NCI-H2227 (cell line): ENCODE data around the gene PATE2.

Experiments
- DNase-seq: peaks from one replicate; lab custom pipeline; 2025; ENCODE audit not compliant: unreplicated experiment; lab: John Stamatoyannopoulos, UW

The PATE2 gene

GRCh38 chr11:125778728-125779127 lies at the start of gene PATE2:
Gene PATE2, minus strand, starts transcription at chr11:125778828. Its CDS starts 55 bp downstream, at chr11:125778773.
- no peak for DNase-seq

DNA sequence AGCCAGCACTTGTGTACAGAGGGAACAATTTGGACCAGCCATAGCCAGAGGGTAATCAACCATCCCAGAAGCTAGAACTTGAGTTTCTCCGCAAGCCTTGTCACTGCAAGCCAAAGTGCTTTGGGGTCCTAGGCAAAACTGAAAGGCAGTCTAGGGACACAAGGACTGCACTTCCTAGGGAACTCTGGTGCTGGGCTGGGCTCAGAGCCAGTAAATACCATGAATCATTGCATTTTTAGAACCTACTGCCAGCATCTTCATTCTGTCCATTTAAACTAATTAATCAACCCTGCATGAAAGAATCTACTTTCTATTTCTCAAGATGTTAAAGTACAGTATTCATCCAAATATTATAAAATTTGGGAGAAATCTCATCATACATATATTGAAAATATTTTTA lies 29.3 kb upstream of the PATE2 start:
- DNase-seq, result no peak

GRCh38 chr11:125802387-125802786 lies 23.8 kb upstream of the PATE2 start:
- DNase-seq, result no peak

- no peak for DNase-seq
Measured at GRCh38 chr11:125799808-125800207, 21.2 kb upstream of the PATE2 start.

GRCh38 chr11:125797641-125798040 lies 19.0 kb upstream of the PATE2 start:
- no peak for DNase-seq

DNA sequence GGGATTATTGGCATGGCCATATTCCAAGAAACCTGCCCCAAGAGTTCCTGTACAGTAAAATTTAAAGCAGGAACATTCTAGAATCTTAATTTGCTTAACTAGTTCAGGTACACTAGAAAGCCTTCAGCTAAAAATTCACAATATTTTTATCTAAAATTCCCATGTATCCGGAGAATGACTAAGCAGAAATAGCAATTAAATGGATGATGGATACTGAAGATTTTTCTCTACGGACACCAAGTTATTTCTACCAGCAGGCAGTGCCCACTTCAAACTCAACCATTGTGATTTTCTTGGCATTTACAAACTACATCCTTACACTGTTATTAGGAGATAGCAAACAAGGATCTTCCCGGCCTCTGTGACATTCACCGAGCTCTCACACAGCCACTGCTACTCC lies 12.2 kb upstream of the PATE2 start:
- DNase-seq, result no peak

GRCh38 chr11:125787827-125788226 lies 9.2 kb upstream of the PATE2 start, which contains the start of gene PATE3:
Gene PATE3, plus strand, starts transcription at chr11:125788127. Its CDS starts 25 bp downstream, at chr11:125788152.
- DNase-seq, result no peak

GRCh38 chr11:125784678-125785077 lies 6.0 kb upstream of the PATE2 start:
- no peak for DNase-seq

DNA sequence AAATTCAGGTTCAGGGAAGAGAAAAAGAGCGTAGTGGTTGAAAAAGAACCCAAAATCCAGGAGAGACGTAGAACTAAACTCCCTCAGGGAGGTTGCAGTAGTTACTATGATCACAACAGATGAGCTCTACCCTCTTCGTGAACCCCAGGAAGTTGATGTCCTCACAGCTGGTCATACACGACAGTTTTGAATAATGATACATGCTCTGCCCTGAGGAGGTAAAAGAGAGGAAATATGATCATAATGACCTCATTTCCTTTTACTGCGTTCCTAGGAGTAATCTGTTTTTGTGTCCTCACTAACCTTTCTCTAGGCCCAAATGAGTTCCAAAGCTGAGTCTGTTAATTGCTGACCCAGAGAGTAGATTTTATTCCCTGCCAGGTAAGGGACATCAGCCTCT lies 1.3 kb downstream of the PATE2 start:
- no peak for DNase-seq

GRCh38 chr11:125773516-125773915 lies 5.1 kb downstream of the PATE2 start:
- DNase-seq, result no peak

DNA sequence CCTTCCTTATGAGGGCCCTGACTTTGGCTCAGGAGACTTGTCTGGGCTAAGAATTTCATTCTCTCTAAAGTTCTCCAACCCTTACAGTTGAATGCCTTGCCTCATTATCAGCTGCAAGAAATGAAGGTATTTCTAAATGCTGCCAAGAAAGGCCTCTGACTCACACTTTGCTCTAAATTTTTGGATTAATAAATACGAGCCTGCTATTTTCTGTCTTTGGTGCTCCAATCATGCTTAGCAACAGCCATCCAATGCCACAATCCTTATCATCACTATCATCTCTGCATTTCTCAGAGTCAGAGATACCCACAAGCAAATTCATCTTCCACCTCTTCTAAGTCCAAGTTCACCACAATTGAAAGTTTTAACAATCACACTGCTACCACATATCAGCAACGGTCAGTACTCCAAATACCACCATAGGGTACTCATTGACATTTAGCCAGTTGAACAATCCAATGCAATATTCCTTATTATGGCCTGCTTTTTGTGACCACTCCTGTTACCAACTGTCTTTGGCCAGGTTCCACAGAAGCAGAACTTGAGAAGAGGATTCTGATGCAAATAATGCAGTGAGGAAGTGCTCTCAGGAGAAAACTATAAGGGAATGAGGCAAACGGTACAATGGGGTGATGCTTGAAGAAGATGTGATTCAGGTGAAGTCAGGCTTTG lies 5.7 kb downstream of the PATE2 start:
- no peak for DNase-seq

GRCh38 chr11:125770583-125770982 lies 8.0 kb downstream of the PATE2 start:
- DNase-seq, result no peak

GRCh38 chr11:125768336-125769046 lies 10.1 kb downstream of the PATE2 start:
- DNase-seq, result no peak

DNA sequence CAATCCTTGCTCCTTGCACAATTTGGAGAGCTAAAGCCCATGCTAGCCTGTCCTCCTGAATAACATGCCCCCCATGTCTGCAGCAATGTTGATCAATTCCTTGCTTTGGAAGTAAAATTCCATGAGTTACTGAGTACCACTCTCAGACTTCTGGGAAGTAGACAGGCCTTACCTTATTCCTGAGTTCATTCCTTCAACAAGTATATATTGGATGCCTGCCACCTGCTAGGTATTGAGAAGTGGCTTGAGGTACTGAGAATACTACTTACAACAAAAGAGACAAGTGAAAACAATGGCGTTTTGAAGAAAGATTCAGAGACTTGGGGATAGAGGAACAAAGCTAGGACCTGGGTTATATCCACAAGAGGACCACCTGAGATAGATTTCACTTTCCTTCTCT lies 12.4 kb downstream of the PATE2 start:
- no peak for DNase-seq

DNA sequence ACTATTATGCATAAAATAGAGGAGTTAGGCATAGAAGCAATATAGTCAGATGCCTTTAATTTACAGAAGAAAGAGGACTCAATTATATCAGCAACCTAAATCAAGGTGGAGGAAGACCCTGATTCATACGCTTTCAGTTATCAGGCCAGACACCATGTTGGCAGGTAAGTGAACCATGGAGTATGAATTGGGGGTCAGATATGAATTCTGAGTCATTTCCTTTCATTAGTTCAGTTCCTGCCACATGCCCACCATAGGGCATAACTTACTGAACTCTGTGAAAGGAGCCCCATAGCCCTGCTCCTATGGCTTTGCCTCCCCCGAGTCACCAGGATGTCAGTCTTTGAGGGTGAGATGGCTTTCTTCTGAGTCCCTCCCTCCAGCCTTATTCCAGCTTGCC lies 15.1 kb downstream of the PATE2 start:
- DNase-seq, result no peak

DNA sequence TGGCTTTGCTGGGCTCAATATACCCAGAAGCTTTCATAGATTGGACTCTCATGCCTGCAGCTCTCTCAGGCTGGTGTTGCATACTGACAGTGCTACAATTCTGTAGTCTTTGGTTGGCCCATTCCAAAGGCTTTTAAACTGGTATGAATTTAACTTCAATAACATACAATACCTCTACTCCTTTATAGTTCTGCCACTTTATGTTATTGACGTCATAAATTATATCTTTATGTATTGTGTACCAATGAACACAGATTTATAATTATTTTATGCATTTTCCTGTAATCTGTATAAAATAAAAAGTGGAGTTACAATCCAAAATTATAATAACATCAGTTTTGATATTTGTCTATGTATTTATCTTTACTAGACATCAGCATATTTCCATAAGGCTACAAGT lies 16.2 kb downstream of the PATE2 start:
- DNase-seq, result no peak

DNA sequence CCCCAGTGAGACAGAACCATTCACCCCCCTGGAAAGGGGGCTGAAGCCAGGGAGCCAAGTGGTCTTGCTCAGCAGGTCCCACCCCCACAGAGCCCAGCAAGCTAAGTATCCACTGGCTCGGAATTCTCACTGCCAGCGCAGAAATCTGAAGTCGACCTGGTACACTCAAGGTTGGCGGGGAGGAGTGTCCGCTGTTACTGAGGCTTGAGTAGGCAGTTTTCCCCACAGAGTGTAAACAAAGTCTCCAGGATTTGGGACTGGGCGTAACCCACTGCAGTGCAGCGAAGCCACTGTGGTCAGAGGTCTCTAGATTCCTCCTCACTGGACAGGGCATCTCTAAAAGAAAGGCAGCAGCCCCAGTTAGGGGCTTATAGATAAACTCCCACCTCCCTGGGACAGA lies 22.6 kb downstream of the PATE2 start:
- DNase-seq, result no peak

DNA sequence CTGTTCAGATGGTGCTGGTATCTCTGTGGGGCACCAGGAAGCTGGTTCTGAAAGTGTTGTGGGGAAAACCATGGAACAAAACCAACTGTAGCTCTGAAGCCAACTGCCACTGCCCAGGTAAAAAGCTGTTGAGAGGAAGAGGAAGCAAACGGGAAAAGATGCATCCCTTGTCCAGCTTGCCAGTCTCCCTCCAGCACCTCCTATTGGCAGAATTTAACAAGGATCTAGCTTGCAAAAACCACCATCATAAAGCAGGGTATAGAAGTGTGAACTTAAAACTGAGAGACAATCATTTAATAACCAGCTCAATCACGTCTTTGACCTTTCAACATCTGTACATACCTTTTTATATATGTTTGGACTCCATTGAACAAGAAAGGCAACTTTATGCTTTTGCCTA lies 28.0 kb downstream of the PATE2 start:
- DNase-seq, result no peak

DNA sequence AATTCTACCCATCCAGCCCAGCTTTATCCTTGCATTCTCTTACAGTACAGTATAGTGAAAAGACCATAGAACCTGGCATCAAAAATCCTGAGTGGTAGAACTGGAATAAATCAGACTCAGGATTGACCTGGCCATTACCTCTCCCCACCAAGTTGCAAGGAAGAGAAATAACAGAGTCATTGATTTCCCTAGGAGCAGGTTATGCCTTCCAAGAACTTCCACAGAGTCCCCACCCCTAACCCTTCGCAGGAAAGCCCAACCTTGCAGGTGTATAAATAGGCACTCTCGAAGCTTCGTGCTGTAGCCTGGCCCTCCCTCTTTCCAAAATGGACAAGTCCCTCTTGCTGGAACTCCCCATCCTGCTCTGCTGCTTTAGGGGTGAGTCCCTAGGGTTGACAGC lies 32.6 kb downstream of the PATE2 start, which contains the start of gene PATE1:
Gene PATE1, plus strand, starts transcription at position 301 of the 400 bp plus-strand sequence. Its CDS starts 26 bp downstream, at position 327.
- no peak for DNase-seq

DNA sequence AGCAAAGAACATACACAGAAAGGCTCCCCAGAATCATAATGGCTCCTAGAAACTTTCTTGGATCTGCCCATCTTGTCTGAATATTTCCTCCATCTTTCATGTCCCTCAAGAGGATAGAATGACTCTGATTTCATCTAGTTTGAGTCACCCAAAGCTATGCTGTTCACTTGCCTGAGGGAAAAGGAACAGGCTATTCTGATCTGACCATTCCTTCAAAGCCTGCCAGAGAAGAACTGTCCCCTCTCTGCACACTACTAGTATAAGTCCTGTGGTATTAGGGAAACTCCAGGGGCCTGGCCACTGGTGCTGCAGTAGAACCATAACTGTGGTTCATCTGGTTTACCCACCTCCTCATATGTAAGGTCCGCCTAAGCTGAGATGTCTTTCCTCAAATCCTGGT lies 34.9 kb downstream of the PATE2 start:
- no peak for DNase-seq

DNA sequence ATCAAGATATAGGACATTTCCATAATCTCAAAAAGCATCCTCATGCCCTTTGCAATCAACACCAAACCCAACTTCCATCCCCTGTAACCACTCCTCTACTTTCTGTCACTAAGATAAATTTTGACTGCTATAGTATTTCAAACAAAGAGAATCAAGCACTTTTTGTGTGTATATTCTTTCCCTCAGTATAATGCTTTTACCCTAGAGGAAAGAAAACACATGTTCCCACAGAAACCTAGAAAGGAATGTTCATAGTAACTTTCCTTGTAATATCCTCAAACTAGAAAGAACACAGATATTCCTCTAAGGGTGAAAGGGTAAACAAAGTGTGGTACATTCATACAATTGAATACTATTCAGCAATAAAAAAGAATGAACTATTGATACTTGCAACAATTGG lies 38.0 kb downstream of the PATE2 start:
- no peak for DNase-seq

- no peak for DNase-seq
Measured at GRCh38 chr11:125728969-125729368, 49.7 kb downstream of the PATE2 start.
